ENCODE results near the gene JMJD8.
A peak's percentile ranks its signal among the peaks of the same experiment; 100 is the strongest.

The JMJD8 gene

GRCh38 chr16:687499-687898, 3.4 kb upstream of the JMJD8 start:
- no peak for DNase-seq

- no peak for DNase-seq
Measured at GRCh38 chr16:686459-687260, 2.5 kb upstream of the JMJD8 start.

- no peak for DNase-seq
Measured at GRCh38 chr16:685967-686366, 1.8 kb upstream of the JMJD8 start.

DNA sequence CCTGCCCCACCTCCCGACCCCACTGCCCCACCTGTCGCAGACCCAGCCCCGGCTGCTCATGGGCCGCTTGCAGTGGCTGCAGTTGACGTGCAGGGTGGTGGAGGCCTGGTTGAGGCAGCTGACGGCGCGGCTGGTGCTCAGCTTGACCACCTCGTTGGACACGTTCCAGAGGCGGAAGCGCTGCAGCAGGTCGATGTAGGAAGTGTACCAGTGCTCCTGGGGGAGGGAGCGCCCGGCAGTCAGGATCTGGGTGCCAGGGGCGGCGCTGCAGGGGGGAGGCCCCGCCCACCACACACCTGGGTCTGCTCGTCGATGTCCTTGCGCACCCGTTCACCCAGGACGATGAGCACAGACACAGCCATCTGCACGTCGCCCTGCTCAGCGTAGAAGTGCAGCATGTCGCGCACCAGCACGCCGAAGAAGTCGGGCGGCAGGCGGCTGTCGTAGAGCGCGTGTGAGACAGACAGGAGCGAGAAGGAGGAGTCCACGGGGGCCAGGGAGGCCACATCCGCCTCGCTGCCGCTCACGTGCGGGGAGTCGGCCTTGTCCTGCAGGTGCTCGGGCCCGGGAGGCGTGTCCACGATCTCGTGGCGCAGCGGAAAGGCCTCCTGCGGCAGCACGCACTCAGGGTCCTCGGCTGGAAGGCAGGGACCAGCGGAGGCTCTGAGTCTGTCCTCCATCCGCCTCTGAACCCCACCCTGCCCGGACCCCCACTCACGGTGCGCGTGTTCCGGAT, 995 bp upstream of the JMJD8 start:
- no peak for DNase-seq

DNA sequence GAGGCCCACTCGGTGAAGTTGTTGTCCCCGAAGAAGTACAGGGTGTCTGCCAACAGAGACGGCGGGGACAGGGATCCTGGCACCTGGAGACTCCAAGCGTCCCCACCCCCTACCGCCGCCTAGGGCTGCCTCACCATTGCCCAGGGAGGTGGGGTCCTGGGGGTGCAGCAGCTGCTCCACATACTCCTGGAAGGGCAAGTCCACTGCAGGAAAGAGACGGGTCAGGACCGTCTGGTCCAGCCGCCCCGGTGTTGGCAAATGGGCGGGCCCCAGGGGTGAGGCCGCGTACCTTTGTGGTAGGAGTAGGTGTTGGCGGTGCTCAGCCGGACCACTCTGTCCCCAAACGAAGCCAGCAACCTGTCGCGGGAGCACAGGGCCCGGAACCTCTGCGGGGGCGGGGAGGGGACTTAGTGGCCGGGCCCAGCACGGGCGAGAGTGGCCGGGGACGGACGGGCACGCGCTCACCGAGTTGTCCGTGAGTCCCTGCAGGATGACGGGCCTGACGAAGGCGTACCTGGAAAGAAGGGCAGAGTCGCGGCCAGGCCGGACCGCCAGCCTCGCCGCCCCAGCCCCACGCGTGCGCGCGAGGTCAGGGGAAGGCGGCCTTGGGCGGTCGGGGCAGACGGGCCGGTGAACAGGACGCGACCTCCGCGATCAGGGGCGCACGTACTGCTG, 601 bp downstream of the JMJD8 start:
- DNase-seq, result no peak

DNA sequence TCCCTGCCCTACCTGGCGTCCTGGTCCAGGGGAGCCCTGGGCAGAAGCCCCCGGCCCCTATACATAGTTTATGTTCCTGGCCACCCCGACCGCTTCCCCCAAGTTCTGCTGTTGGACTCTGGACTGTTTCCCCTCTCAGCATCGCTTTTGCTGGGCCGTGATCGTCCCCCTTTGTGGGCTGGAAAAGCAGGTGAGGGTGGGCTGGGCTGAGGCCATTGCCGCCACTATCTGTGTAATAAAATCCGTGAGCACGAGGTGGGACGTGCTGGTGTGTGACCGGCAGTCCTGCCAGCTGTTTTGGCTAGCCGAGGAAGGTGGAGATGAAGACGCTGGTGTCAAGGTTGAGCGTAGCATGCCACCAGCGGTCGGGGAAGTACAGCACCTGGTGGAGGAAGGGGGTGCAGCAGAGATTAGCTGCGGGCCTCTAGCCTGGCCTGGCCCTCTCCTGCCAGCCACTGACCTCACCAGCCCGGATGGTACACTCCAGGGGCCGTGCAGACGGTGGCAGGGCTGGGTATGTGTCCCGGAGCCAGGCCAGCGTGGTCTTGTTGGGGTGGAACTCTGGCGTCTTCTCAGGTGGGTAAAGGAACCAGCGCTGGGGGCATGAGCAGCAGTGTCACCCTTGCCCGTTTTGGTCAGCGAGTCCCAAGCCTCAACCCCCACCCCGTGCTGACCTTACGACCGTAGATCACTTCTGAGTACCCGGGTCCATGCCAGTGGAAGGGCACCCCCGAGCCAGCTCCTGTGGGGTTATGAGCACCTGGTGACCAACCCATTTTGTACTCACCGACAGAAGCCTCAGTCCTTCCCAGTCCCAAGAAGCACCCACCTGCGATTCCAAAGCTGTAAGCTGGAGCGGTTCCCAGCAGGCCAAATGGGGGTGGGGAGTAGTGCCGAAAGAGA, 1.4 kb downstream of the JMJD8 start:
- DNase-seq, result no peak

DNA sequence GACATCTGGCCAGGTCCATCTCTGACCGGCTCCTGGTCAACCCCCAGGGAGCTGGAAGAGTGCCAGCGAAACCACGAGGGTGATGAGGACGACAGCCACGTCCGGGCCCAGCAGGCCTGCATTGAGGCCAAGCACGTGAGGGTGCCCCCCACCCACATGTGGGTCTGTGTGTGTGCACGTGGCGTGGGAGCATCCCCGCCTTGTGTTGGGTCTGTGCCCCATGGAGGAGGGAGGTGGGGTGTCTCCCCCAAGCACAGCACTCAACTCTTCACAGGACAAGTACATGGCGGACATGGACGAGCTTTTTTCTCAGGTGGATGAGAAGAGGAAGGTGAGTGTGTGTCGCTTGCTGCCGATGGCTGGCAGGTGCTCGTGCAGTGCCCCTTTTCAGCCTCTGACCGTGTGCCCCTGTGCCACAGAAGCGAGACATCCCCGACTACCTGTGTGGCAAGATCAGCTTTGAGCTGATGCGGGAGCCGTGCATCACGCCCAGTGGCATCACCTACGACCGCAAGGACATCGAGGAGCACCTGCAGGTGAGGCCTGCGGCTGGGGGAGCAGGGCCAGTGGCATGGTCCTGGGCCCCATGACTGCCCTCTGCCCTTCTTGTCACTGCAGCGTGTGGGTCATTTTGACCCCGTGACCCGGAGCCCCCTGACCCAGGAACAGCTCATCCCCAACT, 2.2 kb downstream of the JMJD8 start:
- no peak for DNase-seq

GRCh38 chr16:680967-681745, 3.0 kb downstream of the JMJD8 start:
- no peak for DNase-seq

GRCh38 chr16:680625-680945, 3.5 kb downstream of the JMJD8 start:
- DNase-seq, result no peak

GRCh38 chr16:679814-680624, 4.1 kb downstream of the JMJD8 start, which contains the start of gene STUB1:
TSS of gene STUB1 (plus strand) at chr16:680410. CDS start at chr16:680526, 116 bp downstream.
- peak; percentile 91 for DNase-seq

GRCh38 chr16:678858-679813, 5.0 kb downstream of the JMJD8 start:
- peak; percentile 35 for DNase-seq

DNA sequence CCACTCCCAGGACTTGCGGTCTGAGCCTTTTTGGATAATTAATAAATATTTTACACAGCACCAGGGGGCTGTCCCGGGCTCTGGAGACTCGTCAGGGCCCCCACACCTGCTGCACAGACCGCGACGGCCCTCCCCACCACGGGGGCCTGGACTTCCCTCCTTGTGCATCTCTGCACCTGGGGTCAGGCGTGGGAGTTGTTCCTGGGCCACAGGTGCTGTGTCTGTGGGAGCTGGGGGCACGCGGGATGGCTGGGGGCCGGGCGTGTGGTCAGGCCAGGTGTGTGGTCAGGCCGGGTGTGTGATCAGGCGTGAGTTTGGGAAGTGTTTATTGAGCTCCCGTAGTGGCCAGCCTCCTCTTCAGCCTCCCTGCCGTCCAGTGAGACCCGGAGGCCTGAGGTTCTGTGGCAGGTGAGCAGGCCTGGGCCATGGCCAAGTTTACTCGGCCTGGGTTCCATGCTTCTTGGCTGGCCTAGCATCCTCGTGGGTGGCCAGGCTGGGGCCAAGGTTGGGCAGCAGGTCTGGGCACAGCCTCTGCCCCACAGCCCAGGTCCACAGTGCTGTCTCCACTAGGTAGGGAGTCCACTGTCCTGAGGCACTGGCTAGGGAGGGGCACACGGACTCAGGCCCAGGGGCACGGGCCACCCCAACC, 5.8 kb downstream of the JMJD8 start:
- DNase-seq, result no peak

DNA sequence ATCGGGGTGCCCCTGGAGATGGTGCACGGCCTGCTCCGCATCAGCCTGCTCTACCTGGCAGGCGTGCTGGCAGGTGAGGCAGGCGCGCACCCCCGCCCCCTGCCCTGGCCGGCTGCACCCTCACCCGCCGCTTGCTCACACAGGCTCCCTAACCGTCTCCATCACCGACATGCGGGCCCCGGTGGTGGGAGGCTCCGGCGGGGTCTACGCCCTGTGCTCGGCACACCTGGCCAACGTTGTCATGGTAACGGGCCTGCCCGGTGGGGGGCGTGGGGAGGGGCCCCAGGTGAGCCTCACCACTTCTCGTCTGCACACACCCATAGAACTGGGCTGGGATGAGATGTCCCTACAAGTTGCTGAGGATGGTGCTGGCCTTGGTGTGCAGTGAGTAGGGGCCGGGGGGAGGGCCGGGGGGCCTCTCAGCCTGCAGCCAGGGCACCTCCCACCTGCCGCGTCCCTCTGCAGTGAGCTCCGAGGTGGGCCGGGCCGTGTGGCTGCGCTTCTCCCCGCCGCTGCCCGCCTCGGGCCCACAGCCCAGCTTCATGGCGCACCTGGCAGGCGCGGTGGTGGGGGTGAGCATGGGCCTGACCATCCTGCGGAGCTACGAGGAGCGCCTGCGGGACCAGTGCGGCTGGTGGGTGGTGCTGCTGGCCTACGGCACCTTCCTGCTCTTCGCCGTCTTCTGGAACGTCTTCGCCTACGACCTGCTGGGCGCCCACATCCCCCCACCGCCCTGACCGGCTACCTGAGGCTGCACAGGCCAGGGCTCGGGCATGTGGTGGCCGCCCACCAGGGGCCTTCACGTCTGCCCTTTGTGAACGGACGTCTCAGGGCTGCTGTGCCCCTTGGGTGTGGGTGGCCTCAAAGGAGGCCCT, 6.6 kb downstream of the JMJD8 start:
- no peak for DNase-seq

DNA sequence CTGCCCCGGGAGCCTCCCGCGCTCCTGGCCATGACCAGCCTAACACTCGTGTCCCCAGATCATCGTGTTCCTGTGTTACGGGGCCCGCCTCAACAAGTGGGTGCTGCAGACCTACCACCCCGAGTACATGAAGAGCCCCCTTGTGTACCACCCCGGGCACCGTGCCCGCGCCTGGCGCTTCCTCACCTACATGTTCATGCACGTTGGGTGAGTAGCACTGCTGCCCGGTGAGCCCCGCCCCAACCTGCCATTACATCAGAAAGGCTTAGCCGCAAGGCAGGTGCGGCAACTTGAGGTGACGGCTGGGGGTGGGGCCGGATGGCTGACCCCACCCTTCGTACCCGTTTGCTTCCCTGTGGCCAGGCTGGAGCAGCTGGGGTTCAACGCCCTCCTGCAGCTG, 7.2 kb downstream of the JMJD8 start:
- DNase-seq, result no peak

GRCh38 chr16:676565-676902, 7.6 kb downstream of the JMJD8 start:
- DNase-seq, result no peak

GRCh38 chr16:675884-676564, 8.1 kb downstream of the JMJD8 start:
- no peak for DNase-seq

All from stimulated activated naive CD4-positive, alpha-beta T cell treated with Interleukin-2 at 50 U/mL for 16 hours (primary cell).